HG03378 (cell line): ENCODE results near the gene ATP2B2.
"Not testable (repeated sequence)": the region's sequence is repeated elsewhere in the genome, so short reads cannot be mapped to it uniquely, and the experiment has no call there.

Source experiments
- ATAC-seq: cut with Tn5 transposase; IDR thresholded peaks from one replicate; pipeline ENCODE4 v1.9.1; 2021; ENCODE audit warnings: mild to moderate bottlenecking, moderate library complexity; ENCODE audit not compliant: unreplicated experiment

ATP2B2 gene

DNA sequence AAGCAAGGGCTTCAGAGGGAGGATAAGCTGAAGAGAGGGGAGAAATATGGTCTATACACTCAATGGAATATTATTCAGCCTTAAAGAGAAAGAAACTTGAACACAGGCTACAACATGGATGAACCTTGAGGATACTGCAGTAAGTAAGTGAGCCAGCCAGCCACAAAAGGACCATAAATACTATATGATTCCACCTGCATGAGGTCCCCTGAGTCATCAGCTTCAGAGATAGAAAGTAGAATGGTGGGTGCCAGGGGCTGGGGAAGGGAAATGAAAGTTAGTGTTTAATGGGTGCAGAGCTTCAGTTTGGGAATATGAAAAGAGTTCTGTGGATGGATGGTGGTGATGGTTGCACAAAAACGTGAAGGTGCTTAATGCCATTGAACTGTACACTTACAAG, 116.0 kb downstream of the ATP2B2 start:
- no peak for ATAC-seq

DNA sequence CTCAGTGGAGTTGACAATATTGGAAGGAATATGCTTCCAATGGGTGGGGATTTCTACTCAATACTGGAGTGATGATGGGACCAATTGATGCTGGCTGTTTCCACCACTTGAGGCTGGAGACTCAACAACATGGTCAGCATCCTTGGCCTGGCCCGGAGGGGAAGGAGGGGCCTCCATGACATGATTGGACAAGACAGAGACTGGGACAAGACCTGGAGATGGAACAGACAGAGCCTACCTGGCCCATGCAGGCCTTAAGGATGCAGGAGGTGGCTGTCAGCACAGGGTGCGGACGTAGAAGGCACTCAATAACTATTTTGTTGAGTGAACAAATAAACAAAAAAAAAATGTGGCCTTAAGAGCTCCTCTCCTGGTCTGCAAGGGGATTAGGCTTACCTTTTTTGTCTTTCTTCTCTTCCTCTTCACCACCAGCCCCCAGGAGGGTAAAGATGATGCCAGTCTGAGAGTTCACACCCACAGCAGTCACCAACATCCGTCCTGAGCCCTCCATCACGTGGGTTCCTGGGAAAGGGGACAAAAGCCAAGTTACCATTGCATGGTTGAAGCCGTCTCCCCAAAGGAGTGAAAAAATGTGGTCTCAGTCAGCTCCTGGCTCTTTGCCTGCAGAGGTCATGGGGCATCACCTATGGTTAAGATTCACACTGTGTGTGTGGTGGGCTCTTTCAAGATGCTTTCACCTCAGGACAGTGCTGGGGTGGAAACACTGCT, 117.3 kb downstream of the ATP2B2 start:
- ATAC-seq, result no peak

DNA sequence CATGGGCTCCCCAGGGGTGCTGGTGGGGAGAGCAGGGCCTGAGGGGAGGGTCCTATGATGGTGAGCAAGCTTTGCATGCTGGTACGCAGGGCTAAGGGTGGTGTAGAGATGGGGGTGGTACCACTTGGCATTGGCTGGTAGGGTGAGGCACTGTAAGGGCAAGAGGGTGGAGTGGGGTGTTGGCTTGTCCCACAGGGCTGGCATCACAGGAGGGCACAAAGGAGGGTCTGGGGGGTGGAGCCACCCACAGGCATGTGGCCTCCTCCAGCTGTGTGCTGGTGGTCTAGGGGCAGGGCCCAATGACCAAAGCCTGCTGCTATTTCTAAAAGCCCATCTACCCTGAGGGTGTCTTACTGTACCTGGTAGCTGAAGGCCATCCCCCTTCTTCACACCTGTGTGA, 119.3 kb downstream of the ATP2B2 start:
- no peak for ATAC-seq

DNA sequence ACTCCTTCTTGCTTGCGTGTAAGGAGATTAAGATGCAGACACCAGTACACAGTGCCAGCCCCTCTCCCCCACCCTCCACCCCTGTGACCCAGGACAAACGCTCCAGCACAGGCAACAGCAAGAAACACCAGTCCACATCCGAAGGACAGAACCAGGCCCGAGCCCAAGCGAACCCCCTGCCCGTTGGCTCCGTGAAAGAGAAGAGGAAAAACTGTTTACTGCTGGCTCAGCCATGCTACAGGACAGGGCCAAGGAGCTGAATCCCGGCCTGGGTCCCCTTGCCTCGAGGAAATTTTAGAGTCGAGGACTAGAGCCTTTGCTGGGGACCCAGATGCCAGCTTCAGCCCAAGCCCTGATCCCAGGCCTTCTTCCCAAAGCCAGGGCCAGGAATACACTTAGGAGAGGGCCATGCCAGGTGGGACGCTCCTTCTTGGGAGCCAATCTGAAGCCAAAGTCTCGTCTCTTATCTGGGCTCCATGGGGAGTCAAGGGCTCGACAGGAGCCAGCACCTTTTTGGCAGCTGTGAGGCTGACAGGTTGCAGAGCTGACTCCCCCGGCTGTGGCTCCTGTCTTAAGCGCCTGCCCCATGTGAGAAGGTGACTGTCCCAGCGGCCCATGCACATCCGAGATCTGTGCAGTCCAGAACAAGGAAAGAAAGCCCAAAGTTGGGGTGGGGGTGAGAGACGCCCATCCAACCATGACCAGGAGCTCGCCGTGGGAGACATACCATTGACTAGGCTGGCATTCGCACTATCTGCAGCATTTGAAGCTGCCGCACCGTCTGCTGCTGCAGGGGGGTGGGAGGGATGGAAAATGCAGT, 120.6 kb downstream of the ATP2B2 start:
- no peak for ATAC-seq

DNA sequence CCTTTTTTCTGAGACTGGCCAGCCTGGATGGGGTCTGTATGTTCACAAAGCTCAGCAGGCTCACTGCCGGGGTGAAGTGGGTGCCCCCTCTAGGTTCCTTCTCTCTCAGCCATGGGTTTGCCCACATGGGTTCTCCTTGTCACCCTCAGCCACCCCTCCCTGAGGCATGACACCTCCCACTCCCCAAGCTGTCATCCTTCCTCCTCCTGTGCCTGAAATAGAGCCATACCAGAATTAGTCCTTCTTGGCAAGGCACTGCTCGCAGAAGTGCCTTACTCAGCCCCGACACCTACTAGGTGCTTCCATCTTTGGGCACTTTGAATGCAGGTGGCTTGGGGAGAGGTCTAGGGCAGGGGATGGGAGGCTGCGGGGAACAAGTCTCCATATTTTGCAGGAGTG, 121.5 kb downstream of the ATP2B2 start:
- no peak for ATAC-seq

DNA sequence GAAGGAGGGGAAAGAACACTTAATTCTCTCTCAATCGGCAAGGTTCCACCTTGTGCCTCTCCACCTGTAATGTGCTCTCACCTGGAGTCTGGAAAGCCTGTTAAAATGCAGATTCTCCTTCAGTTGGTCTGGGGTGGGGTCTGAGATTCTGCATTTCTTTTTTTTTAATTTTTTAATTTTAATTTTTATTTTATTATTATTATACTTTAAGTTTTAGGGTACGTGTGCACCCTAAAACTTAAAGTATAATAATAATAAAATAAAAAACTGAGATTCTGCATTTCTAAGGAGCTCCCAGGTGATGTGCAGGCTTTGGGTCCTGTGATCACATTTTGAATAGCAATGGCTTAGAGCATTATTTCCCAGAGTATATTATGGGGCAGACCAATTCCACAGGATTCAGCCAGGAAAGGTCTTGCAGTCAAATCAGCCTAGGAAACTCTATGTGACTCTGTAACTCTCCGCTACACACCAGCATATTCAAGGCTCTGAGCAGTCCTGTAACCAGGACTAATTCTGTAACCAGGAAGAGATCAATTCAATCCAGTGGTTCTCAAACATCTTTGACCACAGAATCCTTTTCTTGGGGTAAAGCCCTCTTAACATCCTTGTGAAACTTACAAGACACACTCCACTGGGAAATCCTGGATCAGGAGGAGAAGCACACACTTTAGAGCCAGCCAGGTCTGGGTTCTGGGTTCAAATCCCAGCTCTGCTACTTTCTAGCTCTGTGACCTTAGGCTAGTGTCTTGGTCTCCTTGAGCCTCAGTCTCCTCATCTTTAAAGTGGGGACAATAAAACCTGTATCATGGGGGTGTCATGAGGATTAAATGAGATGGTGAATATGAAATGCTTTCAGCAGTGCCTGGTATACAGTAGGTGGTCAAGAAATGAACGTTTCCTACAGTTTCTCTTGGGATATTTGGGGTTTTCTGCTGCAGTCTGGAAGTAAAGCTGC, 122.2 kb downstream of the ATP2B2 start:
- no peak for ATAC-seq

DNA sequence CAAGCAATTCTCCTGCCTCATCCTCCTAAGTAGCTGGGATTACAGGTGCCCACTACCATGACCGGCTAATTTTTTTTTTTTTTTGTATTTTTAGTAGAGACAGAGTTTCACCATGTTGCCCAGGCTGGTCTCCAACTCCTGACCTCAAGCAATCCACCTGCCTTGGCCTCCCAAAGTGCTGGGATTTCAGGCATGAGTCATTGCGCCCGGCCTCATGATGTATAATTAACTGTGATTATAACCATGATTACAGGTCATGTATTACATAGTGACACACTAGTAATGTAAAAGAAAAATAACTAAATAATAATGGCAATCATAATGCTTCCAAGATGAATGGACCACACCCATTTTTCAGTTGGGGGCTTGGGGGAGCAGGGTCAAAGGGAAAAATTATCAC, 122.9 kb downstream of the ATP2B2 start:
- not testable (repeated sequence) for ATAC-seq

DNA sequence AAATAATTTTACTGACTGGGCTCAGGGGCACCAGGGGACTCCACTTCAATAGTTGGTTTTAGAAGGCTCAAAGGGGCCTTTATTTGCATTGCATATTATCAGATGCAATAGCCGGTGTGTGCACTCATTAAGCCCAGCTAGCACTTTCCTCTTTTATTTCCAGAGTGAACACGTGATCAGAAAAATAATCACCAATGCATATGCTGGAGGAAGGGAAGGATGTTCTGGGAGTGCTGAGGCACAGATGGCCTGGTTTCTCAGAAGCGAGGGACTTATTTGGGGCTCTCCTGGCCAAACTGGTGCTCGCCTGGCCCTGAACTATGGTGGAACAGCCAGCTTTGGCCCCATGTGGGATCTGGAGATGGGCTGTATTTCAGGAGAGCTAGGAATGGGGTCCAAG, 124.0 kb downstream of the ATP2B2 start:
- ATAC-seq, result no peak

DNA sequence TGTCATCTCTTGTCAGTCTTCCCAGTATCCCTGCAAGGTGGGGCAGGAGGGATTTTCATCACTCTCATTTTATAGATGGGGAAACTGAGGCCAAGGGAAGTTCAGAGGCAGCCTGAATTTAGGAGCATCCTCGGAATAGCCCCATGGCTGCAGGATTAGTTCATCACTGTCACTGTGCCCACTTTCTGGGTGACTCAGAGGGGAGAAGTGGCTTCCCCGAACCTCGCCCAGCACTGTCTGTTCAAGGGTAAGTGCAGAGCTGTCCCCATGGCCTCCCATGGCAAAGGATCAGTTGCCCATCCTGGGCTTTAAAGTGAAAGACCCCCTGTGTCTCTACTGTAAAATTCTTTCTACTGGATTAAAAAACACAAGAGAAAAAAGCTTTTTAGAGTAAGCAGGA, 124.5 kb downstream of the ATP2B2 start:
- ATAC-seq, result no peak

DNA sequence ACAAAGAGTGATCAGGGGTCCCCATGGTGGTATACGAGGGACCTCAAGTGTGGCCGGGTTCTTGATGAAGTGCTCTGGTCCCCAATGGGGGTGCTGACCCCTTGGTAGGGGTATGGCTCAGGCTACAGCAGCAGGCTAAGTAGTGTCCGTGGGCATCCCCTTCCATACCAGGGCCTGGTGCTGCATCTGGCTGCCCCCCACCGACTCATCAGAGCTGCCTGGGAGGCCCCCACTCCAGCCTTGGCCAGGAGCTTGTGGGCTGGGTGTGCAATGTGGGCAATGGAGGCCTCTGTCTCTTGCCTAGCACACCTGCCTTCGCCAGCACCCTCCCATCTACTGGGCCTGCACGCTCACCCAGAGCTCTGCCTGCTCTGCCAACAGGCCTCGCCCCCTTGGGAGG, 125.4 kb downstream of the ATP2B2 start:
- ATAC-seq, result no peak

DNA sequence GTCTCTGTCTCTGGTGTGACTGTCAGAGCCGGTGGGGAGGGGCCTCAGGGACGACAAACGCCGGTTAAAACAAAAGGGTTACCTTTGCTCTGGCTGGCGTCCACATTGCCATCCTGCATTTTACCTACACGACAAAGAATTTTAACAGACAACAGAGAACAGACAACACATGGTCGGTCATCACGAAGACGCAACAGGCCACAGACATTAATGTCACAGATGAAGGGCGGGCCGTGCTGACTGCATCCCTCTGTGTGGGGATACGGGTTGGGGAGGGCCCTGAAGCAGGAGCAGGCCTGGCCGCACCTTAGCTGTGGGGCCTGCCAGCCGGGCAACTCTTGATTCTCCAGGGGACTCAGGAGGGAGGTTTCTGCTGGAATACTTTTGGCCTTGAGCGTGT, 126.2 kb downstream of the ATP2B2 start:
- ATAC-seq, result no peak

DNA sequence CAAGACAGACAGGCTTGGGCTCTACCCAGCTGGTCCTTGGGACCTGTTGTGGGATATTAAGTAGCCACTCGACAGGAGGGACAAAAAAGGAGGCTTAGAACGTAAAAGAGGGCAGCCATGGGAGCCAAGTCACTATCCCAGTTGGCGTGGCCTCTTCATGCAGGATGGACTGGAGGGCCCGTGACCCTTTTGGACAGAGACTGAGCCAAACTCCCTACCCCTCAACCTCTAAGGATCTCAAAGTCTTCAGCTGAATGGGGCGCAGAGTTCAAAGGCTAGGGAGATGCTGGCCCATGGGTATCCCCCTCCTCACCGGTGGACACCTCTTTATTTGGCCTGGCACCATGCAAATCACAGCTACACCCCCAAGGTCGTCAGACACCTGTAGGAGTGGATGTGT, 126.6 kb downstream of the ATP2B2 start:
- no peak for ATAC-seq

DNA sequence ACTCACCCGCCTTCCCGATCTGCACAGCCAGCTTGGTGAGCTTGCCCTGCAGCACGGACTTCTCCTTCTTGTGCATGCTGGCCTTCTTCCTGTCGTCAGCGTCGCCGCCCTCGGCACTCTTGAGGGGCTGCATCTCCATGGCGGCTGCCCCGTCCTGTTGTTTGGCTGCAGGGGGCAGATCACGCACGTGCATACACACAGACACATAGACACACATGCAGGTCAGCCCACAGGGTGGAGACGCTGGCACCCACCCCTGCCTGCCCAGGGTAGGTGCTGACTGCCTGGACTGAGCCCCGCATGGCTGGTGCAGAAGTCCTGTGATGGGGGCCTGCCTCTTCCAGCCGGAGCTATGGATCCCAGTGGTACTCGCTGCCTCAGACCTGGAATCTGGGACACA, 127.1 kb downstream of the ATP2B2 start:
- no peak for ATAC-seq

DNA sequence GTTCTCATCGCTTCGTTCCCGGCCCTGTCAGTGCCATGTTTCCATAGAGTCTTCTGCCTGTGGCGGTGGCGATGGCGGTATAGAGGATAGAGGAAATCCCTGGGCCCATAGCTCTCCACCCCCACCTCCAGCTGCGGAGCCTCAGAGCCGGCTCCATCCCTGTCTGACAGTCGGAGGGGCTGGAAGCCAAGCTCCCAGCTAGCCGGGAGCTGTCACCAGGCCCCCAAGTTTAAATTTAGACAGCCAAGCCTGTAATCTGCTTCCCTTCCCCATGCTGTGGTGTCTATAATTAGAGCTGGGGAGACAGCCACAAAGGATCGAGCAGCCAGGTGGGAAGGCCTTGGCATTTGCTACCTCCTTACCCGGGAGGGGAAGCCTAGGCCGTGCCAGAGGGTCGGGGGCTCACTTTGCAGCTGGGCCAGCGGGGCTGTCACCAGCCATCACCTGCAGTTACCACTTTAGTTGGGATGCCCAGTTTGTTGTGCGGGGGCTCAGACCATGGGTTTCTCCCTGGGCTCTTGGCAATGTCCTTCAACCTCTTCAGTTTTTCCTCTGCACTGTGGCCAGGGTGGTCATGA, 128.1 kb downstream of the ATP2B2 start:
- no peak for ATAC-seq

DNA sequence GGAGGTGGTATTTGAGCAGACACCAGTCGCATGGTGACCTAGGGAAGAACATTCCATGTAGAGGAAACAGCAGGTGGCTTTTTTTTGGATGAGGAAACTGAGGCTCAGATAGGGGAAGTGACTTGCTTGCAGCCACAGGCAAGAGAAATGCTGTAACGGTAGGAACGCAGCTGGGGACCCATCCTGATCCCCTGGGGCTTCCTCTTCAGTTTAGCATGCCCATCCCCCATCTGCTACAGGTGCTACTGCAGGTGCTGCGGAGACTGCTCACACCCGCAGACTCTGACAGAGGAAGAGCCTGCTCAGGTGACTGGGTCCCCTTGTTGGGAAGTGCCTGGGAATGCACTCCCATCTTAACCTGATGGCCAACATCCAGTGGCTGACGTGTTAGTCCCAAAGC, 129.0 kb downstream of the ATP2B2 start:
- ATAC-seq, result no peak

DNA sequence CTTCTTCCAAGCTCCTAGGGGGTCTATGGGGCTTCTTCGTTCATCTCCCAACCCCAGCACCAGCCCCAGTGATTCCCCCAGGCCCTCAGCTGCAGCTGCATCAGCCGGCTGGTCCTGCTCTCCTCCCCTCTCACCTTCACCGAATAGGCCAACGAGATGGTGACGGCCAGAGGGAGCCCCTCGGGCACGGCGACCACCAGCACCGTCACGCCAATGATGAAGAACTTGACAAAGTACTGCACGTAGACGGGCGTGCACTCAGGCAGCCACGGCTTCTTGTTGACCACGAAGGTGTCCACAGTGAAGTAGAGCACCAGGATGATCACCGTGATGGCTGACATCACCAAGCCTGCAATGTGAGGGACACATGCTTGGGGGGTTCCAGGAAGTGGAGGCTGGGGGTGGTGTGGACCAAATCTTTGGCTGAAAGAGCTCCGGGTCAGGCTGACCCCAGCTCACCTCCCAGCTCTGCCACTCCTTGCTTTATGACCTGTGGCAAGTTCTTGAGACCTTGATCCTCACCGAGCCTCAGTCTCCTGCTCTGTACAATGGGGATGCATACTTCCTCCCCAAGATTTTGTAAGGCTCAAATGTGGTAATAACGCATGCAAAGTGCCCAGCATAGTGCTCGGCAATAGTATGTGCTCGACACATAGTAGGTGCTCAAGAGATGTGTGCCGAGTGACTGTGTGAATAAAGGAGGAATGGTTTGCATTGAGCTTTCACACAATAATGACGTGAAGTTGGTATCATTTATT, 129.9 kb downstream of the ATP2B2 start:
- ATAC-seq, result no peak

DNA sequence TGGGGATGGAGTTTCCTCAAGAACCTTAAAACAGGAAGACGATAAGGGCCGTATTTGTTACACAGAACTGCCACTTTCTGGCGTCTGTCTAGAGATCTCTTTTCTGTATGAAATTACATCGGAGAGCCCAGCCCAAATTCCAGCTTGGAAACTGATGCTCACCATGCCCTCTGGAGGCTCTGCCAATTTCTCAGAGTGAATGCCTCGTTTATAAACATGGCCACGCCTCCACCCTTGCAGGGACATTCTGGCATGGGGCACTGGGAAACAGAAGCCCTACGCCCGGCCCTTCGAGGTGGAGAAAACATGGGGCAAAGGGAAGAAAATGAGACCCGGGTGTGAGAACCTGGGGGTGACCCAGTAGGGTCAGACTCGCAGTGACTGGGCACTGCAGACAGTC, 131.1 kb downstream of the ATP2B2 start:
- ATAC-seq, result no peak

DNA sequence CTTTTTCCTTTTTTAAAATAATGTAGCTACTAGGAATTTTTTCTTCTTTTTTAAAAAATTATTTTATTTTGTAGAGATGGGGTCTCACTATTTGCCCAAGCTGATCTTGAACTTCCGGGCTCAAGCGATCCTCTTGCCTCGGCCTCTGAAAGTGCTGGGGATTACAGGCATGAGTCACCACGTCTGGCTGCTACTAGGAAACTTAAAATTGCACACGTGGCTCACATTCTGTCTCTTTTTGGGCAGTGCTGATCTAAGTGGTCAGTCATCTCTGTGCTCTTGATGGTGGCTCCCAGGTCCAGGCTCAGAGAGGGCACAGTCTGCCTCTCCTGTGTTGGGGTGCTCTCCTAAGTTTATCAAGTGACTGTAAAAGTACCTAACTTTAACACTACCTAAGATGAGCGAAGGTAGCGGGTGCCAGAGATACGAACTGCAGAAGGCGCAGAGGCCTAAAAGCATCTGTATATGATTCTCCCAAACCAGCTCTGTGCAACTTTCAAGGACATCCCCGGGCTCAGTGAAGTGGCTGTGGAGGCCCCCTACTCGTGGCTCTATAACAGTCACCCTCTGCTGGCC, 131.6 kb downstream of the ATP2B2 start:
- ATAC-seq, result no peak

DNA sequence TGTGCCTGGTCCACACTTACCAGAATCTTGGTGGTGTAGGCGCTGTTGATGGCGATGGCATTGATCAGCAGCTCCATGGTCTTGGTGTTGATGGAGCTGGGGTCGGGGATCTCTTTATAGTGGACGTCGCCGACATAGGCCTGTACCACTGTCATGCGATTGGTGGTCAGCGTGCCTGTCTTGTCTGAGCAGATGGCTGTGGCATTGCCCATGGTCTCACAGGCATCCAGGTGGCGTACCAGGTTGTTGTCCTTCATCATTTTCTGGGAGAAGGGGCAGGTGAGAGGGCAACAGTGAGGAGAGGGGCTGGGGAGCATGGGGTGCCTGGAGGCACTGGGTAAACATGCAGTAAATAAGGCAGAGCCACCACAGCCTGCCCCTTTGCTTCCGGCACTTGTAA, 133.6 kb downstream of the ATP2B2 start:
- ATAC-seq, result no peak

DNA sequence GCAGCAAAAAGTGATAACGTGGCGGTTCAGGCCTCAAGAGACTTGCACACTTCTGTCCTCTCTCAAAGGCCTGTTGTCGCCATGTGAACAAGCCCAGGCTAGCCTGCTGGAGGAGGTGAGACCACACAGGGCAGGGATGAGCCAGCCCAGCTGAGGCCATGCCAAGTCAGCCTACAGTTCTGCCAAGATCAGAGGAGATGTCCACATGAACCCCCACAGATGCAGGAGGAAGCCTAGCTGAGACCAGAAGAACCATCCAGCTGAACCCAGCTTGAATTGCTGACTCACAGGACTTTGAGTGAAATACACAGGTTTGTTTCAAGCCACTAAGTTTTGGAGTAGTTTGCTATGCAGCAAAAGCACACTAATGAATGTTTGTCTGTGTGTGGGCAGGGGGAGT, 134.2 kb downstream of the ATP2B2 start:
- ATAC-seq, result no peak
